WTC11 (cell line): ENCODE data around the gene OVCA2. TPM values are rescaled to one million over a fixed set of nuclear protein-coding genes. Genes with fewer than 3 reads are reported as not detected.

Experiments
- ATAC-seq: fragments of 200-7000 bp; cut with Tn5 transposase; 2 replicates; pipeline ENCODE4 v1.10.0; 2021; ENCODE audit warnings: mild to moderate bottlenecking, moderate library complexity
- CTCF ChIA-PET: fragments of 300-600 bp; sonication (Branson Sonifier 250); formaldehyde crosslinking; loops from one replicate; lab custom pipeline; 2021; ENCODE audit warnings: antibody characterized with exemption; lab: Charles Lee
- POLR2A ChIA-PET: fragments of 350-600 bp; sonication (Branson Sonifier 250); formaldehyde crosslinking; loops from one replicate; lab custom pipeline; 2021; ENCODE audit warnings: antibody characterized with exemption; lab: Charles Lee
- DNase-seq: peaks from one replicate; pipeline ENCODE4 v3.0.0; 2021; ENCODE audit warnings: low spot score
- H3K27ac Mint-ChIP-seq: 2 replicates; pipeline ENCODE4 v1.8.0; 2021; ENCODE audit warnings: mixed read lengths
- H3K27me3 Mint-ChIP-seq: 2 replicates; pipeline ENCODE4 v1.8.0; 2021; ENCODE audit warnings: low read depth, mild to moderate bottlenecking, moderate library complexity, mixed read lengths
- H3K36me3 Mint-ChIP-seq: 2 replicates; pipeline ENCODE4 v1.8.0; 2021; ENCODE audit warnings: mixed read lengths
- H3K4me1 Mint-ChIP-seq: 2 replicates; pipeline ENCODE4 v1.8.0; 2022; ENCODE audit warnings: mixed read lengths
- H3K4me3 Mint-ChIP-seq: 2 replicates; pipeline ENCODE4 v1.8.0; 2021; ENCODE audit warnings: mild to moderate bottlenecking, moderate library complexity, mixed read lengths
- H3K9me3 Mint-ChIP-seq: 2 replicates; pipeline ENCODE4 v1.8.0; 2021; ENCODE audit warnings: mixed read lengths
- CREB1 ChIP-seq: sonication (generic); formaldehyde crosslinking; IDR thresholded peaks from 2 replicates; pipeline ENCODE4 v1.8.0; 2023; ENCODE audit warnings: mild to moderate bottlenecking, missing genetic modification reagents
- EMX1 ChIP-seq: fragments of 250-450 bp; sonication (Bioruptor Pico); IDR thresholded peaks from 2 replicates; pipeline ENCODE4 v1.8.0; 2021; ENCODE audit warnings: mild to moderate bottlenecking
- GABPB1 ChIP-seq: sonication (generic); formaldehyde crosslinking; IDR thresholded peaks from 2 replicates; pipeline ENCODE4 v1.8.1; 2023; ENCODE audit warnings: mild to moderate bottlenecking, missing genetic modification reagents
- GTF2I ChIP-seq: fragments of 250-450 bp; sonication (Bioruptor Pico); conservative IDR thresholded peaks from 2 replicates; pipeline ENCODE4 v1.4.0; 2021; ENCODE audit warnings: mild to moderate bottlenecking
- HMGA2 ChIP-seq: fragments of 250-450 bp; sonication (Bioruptor Pico); IDR thresholded peaks from 2 replicates; pipeline ENCODE4 v1.4.0; 2021; ENCODE audit warnings: mild to moderate bottlenecking, moderate library complexity
- JAZF1 ChIP-seq: fragments of 250-450 bp; sonication (Bioruptor Pico); IDR thresholded peaks from 2 replicates; pipeline ENCODE4 v1.9.0; 2021; ENCODE audit warnings: moderate library complexity, mild to moderate bottlenecking, inconsistent platforms
- MYBL2 ChIP-seq: sonication (generic); formaldehyde crosslinking; IDR thresholded peaks from 2 replicates; pipeline ENCODE4 v1.8.1; 2023; ENCODE audit warnings: mild to moderate bottlenecking, moderate library complexity, missing genetic modification reagents
- NFE2L1 ChIP-seq: sonication (generic); formaldehyde crosslinking; IDR thresholded peaks from 2 replicates; pipeline ENCODE4 v1.8.1; 2023; ENCODE audit warnings: missing genetic modification reagents
- RORB ChIP-seq: fragments of 250-450 bp; sonication (Bioruptor Pico); IDR thresholded peaks from 2 replicates; pipeline ENCODE4 v1.9.0; 2021; ENCODE audit warnings: mild to moderate bottlenecking
- ZBTB21 ChIP-seq: sonication (generic); formaldehyde crosslinking; IDR thresholded peaks from 2 replicates; pipeline ENCODE4 v1.8.1; 2023; ENCODE audit warnings: mild to moderate bottlenecking, missing genetic modification reagents, borderline replicate concordance
- ZNF138 ChIP-seq: sonication (generic); formaldehyde crosslinking; conservative IDR thresholded peaks from 2 replicates; pipeline ENCODE4 v1.8.1; 2022; ENCODE audit warnings: mild to moderate bottlenecking, moderate library complexity, missing genetic modification reagents
- total RNA-seq: library from RNA; stranded (reverse); gene quantifications from 3 replicates; pipeline ENCODE4 v1.2.3, GENCODE V29; 2021
- TF ChIP-seq, protein P1 (sequence below): sonication (generic); formaldehyde crosslinking; IDR thresholded peaks from 2 replicates; pipeline ENCODE4 v1.8.1; 2022; ENCODE audit warnings: low read depth, missing genetic modification reagents, borderline replicate concordance
- TF ChIP-seq, protein P2 (sequence below): sonication (generic); formaldehyde crosslinking; IDR thresholded peaks from 2 replicates; pipeline ENCODE4 v1.8.0; 2022; ENCODE audit warnings: missing genetic modification reagents
- TF ChIP-seq, protein P3 (sequence below): fragments of 250-450 bp; sonication (Bioruptor Pico); IDR thresholded peaks from 2 replicates; pipeline ENCODE4 v1.9.0; 2021; ENCODE audit warnings: mild to moderate bottlenecking
- TF ChIP-seq, protein P4 (sequence below): sonication (generic); formaldehyde crosslinking; IDR thresholded peaks from 2 replicates; pipeline ENCODE4 v1.8.0; 2023; ENCODE audit warnings: mild to moderate bottlenecking, missing genetic modification reagents
- TF ChIP-seq, protein P5 (sequence below): sonication (generic); formaldehyde crosslinking; IDR thresholded peaks from 2 replicates; pipeline ENCODE4 v1.8.1; 2022; ENCODE audit warnings: mild to moderate bottlenecking, missing genetic modification reagents, moderate library complexity, borderline replicate concordance
- TF ChIP-seq, protein P6 (sequence below): sonication (generic); formaldehyde crosslinking; IDR thresholded peaks from 2 replicates; pipeline ENCODE4 v1.8.0; 2022; ENCODE audit warnings: mild to moderate bottlenecking, missing genetic modification reagents

Gene OVCA2
- total RNA-seq, 1 experiment from 2014 or later = 23.5 TPM

DNA sequence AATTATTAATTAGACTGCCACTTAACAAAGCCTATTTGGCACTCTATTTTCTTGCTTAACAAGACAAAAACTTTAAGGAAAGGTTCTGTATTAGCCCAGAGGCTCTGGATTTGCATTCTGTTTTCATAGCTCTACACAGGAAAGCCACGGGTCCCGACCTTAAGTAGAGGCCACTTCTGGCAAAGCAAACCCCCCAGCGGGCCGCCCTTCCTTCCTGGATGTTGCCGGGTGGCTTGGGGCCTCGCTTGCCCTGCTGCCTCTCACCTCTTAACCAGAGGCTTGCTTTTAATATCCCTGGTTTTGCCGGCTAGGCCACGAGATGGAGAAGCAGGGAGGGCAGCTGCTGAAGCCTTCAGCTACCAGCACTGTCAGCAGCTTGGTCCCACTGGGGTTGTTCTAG, 21.1 kb upstream of the OVCA2 start:
- TF ChIP-seq, protein P1, sequence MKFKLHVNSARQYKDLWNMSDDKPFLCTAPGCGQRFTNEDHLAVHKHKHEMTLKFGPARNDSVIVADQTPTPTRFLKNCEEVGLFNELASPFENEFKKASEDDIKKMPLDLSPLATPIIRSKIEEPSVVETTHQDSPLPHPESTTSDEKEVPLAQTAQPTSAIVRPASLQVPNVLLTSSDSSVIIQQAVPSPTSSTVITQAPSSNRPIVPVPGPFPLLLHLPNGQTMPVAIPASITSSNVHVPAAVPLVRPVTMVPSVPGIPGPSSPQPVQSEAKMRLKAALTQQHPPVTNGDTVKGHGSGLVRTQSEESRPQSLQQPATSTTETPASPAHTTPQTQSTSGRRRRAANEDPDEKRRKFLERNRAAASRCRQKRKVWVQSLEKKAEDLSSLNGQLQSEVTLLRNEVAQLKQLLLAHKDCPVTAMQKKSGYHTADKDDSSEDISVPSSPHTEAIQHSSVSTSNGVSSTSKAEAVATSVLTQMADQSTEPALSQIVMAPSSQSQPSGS (CRISPR knock-in tag) = no peak
- no peak for TF ChIP-seq RORB
- TF ChIP-seq, protein P2, sequence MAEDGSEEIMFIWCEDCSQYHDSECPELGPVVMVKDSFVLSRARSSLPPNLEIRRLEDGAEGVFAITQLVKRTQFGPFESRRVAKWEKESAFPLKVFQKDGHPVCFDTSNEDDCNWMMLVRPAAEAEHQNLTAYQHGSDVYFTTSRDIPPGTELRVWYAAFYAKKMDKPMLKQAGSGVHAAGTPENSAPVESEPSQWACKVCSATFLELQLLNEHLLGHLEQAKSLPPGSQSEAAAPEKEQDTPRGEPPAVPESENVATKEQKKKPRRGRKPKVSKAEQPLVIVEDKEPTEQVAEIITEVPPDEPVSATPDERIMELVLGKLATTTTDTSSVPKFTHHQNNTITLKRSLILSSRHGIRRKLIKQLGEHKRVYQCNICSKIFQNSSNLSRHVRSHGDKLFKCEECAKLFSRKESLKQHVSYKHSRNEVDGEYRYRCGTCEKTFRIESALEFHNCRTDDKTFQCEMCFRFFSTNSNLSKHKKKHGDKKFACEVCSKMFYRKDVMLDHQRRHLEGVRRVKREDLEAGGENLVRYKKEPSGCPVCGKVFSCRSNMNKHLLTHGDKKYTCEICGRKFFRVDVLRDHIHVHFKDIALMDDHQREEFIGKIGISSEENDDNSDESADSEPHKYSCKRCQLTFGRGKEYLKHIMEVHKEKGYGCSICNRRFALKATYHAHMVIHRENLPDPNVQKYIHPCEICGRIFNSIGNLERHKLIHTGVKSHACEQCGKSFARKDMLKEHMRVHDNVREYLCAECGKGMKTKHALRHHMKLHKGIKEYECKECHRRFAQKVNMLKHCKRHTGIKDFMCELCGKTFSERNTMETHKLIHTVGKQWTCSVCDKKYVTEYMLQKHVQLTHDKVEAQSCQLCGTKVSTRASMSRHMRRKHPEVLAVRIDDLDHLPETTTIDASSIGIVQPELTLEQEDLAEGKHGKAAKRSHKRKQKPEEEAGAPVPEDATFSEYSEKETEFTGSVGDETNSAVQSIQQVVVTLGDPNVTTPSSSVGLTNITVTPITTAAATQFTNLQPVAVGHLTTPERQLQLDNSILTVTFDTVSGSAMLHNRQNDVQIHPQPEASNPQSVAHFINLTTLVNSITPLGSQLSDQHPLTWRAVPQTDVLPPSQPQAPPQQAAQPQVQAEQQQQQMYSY (CRISPR knock-in tag) = no peak
- TF ChIP-seq, protein P3, sequence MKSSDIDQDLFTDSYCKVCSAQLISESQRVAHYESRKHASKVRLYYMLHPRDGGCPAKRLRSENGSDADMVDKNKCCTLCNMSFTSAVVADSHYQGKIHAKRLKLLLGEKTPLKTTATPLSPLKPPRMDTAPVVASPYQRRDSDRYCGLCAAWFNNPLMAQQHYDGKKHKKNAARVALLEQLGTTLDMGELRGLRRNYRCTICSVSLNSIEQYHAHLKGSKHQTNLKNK = no peak
- POLR2A ChIA-PET = no interaction called here
- no peak for ATAC-seq

DNA sequence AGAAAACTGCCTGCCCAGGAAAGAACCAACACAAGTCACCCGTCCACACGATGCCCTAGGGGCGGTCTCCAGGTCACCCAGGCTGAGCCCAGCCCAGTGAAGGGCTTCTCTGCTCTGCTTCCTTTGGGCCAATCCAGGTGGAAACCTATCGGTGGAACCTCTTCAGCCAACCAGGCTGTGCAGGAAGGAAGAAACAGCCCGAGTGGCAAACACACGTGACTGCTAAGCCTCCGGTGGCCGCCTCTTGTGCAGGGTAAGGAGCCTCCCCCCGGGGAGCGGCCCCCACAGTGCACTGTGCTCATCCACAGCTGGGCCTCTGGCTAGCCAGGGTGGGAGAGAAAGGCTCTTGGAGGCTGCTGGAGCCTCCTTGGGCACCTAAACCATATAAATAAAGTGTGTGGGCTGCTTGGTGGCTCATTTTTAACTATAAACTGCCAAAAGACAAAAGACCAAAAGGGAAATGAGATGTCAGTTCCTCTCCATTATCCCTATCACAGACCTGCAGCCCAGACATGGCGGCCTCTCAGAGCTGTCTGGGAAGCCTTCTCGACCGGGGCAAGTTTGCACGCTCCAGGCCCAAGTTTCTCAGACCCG, 19.1 kb upstream of the OVCA2 start:
- TF ChIP-seq HMGA2 = no peak
- no peak for TF ChIP-seq MYBL2 (CRISPR knock-in tag)
- TF ChIP-seq CREB1 (CRISPR knock-in tag) = no peak
- TF ChIP-seq JAZF1 (CRISPR knock-in tag) = no peak
- TF ChIP-seq, protein P4, sequence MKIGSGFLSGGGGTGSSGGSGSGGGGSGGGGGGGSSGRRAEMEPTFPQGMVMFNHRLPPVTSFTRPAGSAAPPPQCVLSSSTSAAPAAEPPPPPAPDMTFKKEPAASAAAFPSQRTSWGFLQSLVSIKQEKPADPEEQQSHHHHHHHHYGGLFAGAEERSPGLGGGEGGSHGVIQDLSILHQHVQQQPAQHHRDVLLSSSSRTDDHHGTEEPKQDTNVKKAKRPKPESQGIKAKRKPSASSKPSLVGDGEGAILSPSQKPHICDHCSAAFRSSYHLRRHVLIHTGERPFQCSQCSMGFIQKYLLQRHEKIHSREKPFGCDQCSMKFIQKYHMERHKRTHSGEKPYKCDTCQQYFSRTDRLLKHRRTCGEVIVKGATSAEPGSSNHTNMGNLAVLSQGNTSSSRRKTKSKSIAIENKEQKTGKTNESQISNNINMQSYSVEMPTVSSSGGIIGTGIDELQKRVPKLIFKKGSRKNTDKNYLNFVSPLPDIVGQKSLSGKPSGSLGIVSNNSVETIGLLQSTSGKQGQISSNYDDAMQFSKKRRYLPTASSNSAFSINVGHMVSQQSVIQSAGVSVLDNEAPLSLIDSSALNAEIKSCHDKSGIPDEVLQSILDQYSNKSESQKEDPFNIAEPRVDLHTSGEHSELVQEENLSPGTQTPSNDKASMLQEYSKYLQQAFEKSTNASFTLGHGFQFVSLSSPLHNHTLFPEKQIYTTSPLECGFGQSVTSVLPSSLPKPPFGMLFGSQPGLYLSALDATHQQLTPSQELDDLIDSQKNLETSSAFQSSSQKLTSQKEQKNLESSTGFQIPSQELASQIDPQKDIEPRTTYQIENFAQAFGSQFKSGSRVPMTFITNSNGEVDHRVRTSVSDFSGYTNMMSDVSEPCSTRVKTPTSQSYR (CRISPR knock-in tag) = no peak
- TF ChIP-seq ZBTB21 = no peak
- TF ChIP-seq GTF2I (CRISPR knock-in tag) = no peak
- DNase-seq = no peak
- Mint-ChIP-seq H3K4me1 (peaks cover 3% of the 10 kb centered on the region; the same call in 1 of the 2 replicates), H3K4me3 (no peak overlapping the region), H3K9me3 (no peaks in the 10 kb centered on the region), H3K36me3 (peaks cover 3% of the 10 kb centered on the region; the same call in 1 of the 2 replicates), H3K27me3 (peaks cover 94% of the 10 kb centered on the region), H3K27ac (no peak overlapping the region)
- ChIA-PET POLR2A (interaction anchor here (1.3 kb wide), 1 partner anchor 91 kb away, joined by 3 read pairs; no protein-coding TSS in a partner anchor), CTCF (interaction anchor here (0.6 to 6.3 kb wide), 6 partner anchors 23 to 114 kb away, joined by 3 to 47 read pairs (median 5); no protein-coding TSS in a partner anchor)
- no peak for ATAC-seq

More for the DNA sequence above, 21.1 kb upstream of the OVCA2 start:
- Mint-ChIP-seq H3K27me3 (peaks cover 87% of the 10 kb centered on the region), H3K4me1 (peaks cover 3% of the 10 kb centered on the region; the same call in 1 of the 2 replicates), H3K36me3 (no peaks in the 10 kb centered on the region), H3K27ac (no peak overlapping the region), H3K9me3 (no peaks in the 10 kb centered on the region), H3K4me3 (no peak overlapping the region)
- DNase-seq = no peak
- CTCF ChIA-PET = interaction anchor here (0.9 to 2.6 kb wide), 2 partner anchors 22 to 111 kb away, joined by 3 to 12 read pairs; no protein-coding TSS in a partner anchor

DNA sequence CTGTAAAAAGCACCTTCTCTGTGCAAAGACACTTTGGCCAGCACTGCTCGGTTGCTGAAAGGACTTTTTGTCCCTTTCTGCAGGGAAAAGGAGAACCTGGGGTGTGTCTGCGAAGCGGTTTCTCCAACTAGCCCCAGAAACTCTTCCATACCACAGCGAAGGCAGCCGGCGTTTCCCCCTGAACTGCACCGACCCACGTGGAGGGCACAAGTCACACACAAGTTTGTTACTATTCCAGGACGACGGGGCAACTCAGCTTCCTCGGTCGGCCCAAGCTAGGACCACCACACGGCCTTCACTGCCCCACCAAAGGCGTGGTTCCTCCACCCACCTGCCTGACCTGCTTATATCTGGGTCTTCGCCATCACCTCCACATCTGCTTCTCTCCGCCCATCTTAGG, 18.6 kb upstream of the OVCA2 start:
- CTCF ChIA-PET = interaction anchor here (0.6 to 6.3 kb wide), 14 partner anchors 10 to 308 kb away, joined by 3 to 47 read pairs (median 4); no protein-coding TSS in a partner anchor
- TF ChIP-seq EMX1 (CRISPR knock-in tag) (no peak), NFE2L1 (no peak), ZNF138 (CRISPR knock-in tag) (no peak), JAZF1 (CRISPR knock-in tag) (no peak), GABPB1 (no peak), HMGA2 (no peak)
- TF ChIP-seq, protein P5, sequence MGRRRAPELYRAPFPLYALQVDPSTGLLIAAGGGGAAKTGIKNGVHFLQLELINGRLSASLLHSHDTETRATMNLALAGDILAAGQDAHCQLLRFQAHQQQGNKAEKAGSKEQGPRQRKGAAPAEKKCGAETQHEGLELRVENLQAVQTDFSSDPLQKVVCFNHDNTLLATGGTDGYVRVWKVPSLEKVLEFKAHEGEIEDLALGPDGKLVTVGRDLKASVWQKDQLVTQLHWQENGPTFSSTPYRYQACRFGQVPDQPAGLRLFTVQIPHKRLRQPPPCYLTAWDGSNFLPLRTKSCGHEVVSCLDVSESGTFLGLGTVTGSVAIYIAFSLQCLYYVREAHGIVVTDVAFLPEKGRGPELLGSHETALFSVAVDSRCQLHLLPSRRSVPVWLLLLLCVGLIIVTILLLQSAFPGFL (CRISPR knock-in tag) = no peak
- TF ChIP-seq, protein P1 (CRISPR knock-in tag) = no peak
- TF ChIP-seq, protein P6, sequence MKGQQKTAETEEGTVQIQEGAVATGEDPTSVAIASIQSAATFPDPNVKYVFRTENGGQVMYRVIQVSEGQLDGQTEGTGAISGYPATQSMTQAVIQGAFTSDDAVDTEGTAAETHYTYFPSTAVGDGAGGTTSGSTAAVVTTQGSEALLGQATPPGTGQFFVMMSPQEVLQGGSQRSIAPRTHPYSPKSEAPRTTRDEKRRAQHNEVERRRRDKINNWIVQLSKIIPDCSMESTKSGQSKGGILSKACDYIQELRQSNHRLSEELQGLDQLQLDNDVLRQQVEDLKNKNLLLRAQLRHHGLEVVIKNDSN (CRISPR knock-in tag) = no peak

More for the DNA sequence above, 18.6 kb upstream of the OVCA2 start:
- H3K27me3 Mint-ChIP-seq = peaks cover 94% of the 10 kb centered on the region
- H3K27ac Mint-ChIP-seq = no peak overlapping the region
- POLR2A ChIA-PET = interaction anchor here (1.3 kb wide), 1 partner anchor 91 kb away, joined by 3 read pairs; no protein-coding TSS in a partner anchor
- DNase-seq (no peak), ATAC-seq (peak; percentile 3; the same call in 1 of the 2 replicates)
- peaks cover 3% of the 10 kb centered on the region; the same call in 1 of the 2 replicates for H3K36me3 Mint-ChIP-seq
- H3K4me3 Mint-ChIP-seq = peak overlapping the region; percentile 33
- H3K9me3 Mint-ChIP-seq = no peaks in the 10 kb centered on the region
- peaks cover 3% of the 10 kb centered on the region; the same call in 1 of the 2 replicates for H3K4me1 Mint-ChIP-seq
